Keratinocyte (primary cell): ENCODE data around the gene CCDC148. TPM values are rescaled to one million over a fixed set of nuclear protein-coding genes. Genes with fewer than 3 reads are reported as not detected.

Experiments used
- DNase-seq: peaks from one replicate; pipeline ENCODE4 v3.0.0-alpha.2; 2011; ENCODE audit warnings: low read depth, missing footprints, low spot score
- FAIRE-seq: peaks from 2 replicates; lab custom pipeline; 2011; peaks lifted over from hg19 to GRCh38; lab: Jason Lieb, UNC
- H2AFZ ChIP-seq: 2 replicates; pipeline ENCODE4 v1.6.0; 2012; ENCODE audit warnings: low read length, control low read depth, inconsistent platforms; ENCODE audit not compliant: control insufficient read depth
- H3K27ac ChIP-seq: 2 replicates; pipeline ENCODE4 v1.5.1; 2011; ENCODE audit warnings: low read length; ENCODE audit not compliant: control insufficient read depth, insufficient read depth
- H3K27me3 ChIP-seq: 3 replicates; pipeline ENCODE4 v1.6.0; 2011; ENCODE audit warnings: low read length; ENCODE audit not compliant: control insufficient read depth, insufficient read depth; ENCODE audit errors: extremely low read depth
- H3K36me3 ChIP-seq, 2 experiments: 2 replicates in 1 of 2; 3 replicates in 1 of 2; pipeline ENCODE4 v1.5.1; 2011; ENCODE audit warnings: low read length in 2 of 2, mild to moderate bottlenecking in 1 of 2; ENCODE audit not compliant: control insufficient read depth in 2 of 2, insufficient read depth in 2 of 2; ENCODE audit errors: extremely low read depth in 1 of 2
- H3K4me1 ChIP-seq: 3 replicates; pipeline ENCODE4 v1.5.1; 2011; ENCODE audit warnings: low read length; ENCODE audit not compliant: control insufficient read depth, insufficient read depth; ENCODE audit errors: extremely low read depth
- H3K4me2 ChIP-seq: 3 replicates; pipeline ENCODE4 v1.6.0; 2011; ENCODE audit warnings: low read depth, low read length; ENCODE audit not compliant: control insufficient read depth, insufficient read depth; ENCODE audit errors: extremely low read depth
- H3K4me3 ChIP-seq, 3 experiments: fragments of 200-600 bp in 1 of 3; sonication (generic) in 1 of 3; 2 replicates in 2 of 3; 3 replicates in 1 of 3; pipeline ENCODE4 v1.5.1; 2011 to 2016; ENCODE audit warnings: low read length in 3 of 3, mild to moderate bottlenecking in 3 of 3, control low read depth in 2 of 3, inconsistent platforms in 1 of 3, low read depth in 1 of 3, mixed read lengths in 1 of 3, mixed run types in 1 of 3, moderate library complexity in 1 of 3; ENCODE audit not compliant: control insufficient read depth in 2 of 3, insufficient read depth in 2 of 3; ENCODE audit errors: extremely low read depth in 1 of 3
- H3K79me2 ChIP-seq: 2 replicates; pipeline ENCODE4 v1.6.0; 2012; ENCODE audit warnings: low read length; ENCODE audit not compliant: control insufficient read depth, insufficient read depth
- H3K9ac ChIP-seq: 3 replicates; pipeline ENCODE4 v1.6.0; 2011; ENCODE audit warnings: low read length; ENCODE audit not compliant: control insufficient read depth, insufficient read depth; ENCODE audit errors: extremely low read depth
- H3K9me1 ChIP-seq: 3 replicates; pipeline ENCODE4 v1.6.0; 2011; ENCODE audit warnings: low read length; ENCODE audit not compliant: control insufficient read depth, insufficient read depth; ENCODE audit errors: extremely low read depth
- H3K9me3 ChIP-seq: 2 replicates; pipeline ENCODE4 v1.5.1; 2012; ENCODE audit warnings: low read depth, low read length; ENCODE audit not compliant: control insufficient read depth
- H4K20me1 ChIP-seq: 3 replicates; pipeline ENCODE4 v1.6.0; 2011; ENCODE audit warnings: low read length; ENCODE audit not compliant: control insufficient read depth, insufficient read depth; ENCODE audit errors: extremely low read depth
- EZH2 ChIP-seq: IDR thresholded peaks from one replicate; pipeline ENCODE4 v1.6.1; 2012; ENCODE audit warnings: inconsistent platforms, mild to moderate bottlenecking, low read length, moderate library complexity
- dilution Hi-C: fragments of 300-500 bp; cut with MboI; formaldehyde crosslinking; loops from one replicate; pipeline ENCODE4 v1.7.0; 2020; ENCODE audit warnings: low sequenced_read_pairs; ENCODE audit not compliant: extremely low pct_ligation_motif_present
- polyA plus RNA-seq, 5 experiments: library from polyadenylated mRNA; depleted of rRNA in 3 of 5; stranded (reverse) in 3 of 5; stranded (forward) in 1 of 5; unstranded in 1 of 5; fragments of >200 nt; gene quantifications; 1 replicate in 1 of 5; 2 replicates in 3 of 5; 3 replicates in 1 of 5; pipeline versions ENCODE4 v1.2.1 to v1.2.3, GENCODE V29; 2011 to 2012; ENCODE audit warnings: missing spikeins in 2 of 5, low read depth in 1 of 5, low replicate concordance in 1 of 5
- TF ChIP-seq, protein P1 (sequence below), 3 experiments: IDR thresholded peaks in 1 of 3; conservative IDR thresholded peaks in 1 of 3; optimal IDR thresholded peaks in 1 of 3; 2 replicates in 2 of 3; 3 replicates in 1 of 3; pipeline versions ENCODE3 to v1.5.1; 2011; ENCODE audit warnings: low read length in 3 of 3, mild to moderate bottlenecking in 3 of 3, moderate library complexity in 2 of 3, control low read depth in 1 of 3, inconsistent platforms in 1 of 3; ENCODE audit not compliant: insufficient read depth in 2 of 3; ENCODE audit errors: extremely low read depth in 1 of 3

Gene CCDC148
- polyA plus RNA-seq, 1 donor (not counting 4 experiments of a cell fraction or from before 2014, with no cell fraction given) = 0.39 TPM

DNA sequence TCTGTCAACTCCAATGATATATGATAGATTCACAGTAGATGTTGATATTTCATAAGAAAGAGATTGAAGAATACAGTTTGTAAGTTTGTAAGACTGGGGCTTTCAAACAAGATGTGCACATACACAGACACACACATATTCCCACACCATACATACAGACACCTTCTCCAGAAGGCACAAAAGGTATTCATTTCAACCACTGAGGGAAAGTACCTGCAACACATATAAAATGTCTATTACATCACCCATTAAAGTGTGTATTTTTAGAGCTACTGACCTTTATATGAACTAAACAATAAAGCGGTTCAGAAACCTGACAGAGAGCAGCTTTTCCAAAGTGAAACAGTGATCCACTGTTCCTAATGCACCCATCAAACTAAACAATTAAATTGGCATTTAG lies 53.3 kb downstream of the CCDC148 start:
- TF ChIP-seq EZH2 = no peak
- TF ChIP-seq, protein P1, sequence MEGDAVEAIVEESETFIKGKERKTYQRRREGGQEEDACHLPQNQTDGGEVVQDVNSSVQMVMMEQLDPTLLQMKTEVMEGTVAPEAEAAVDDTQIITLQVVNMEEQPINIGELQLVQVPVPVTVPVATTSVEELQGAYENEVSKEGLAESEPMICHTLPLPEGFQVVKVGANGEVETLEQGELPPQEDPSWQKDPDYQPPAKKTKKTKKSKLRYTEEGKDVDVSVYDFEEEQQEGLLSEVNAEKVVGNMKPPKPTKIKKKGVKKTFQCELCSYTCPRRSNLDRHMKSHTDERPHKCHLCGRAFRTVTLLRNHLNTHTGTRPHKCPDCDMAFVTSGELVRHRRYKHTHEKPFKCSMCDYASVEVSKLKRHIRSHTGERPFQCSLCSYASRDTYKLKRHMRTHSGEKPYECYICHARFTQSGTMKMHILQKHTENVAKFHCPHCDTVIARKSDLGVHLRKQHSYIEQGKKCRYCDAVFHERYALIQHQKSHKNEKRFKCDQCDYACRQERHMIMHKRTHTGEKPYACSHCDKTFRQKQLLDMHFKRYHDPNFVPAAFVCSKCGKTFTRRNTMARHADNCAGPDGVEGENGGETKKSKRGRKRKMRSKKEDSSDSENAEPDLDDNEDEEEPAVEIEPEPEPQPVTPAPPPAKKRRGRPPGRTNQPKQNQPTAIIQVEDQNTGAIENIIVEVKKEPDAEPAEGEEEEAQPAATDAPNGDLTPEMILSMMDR (optimal IDR thresholded peaks at IDR 0.05 in 1 of 3, IDR thresholded peaks at IDR 0.05 in 1 of 3, conservative IDR thresholded peaks at IDR 0.05 in 1 of 3; ENCODE audit: extremely low read depth in 1 of 3, insufficient read depth in 2 of 3, low read length in 3 of 3) = no peak
- no peak overlapping the region for H2AFZ ChIP-seq
- no peak overlapping the region for H3K4me3 ChIP-seq
- H3K9me1 ChIP-seq = no peaks in the 10 kb centered on the region
- H3K9ac ChIP-seq = no peak overlapping the region
- dilution Hi-C loops = no loop called here
- H3K27me3 ChIP-seq = no peaks in the 10 kb centered on the region
- H3K27ac ChIP-seq = no peak overlapping the region
- H4K20me1 ChIP-seq = no peaks in the 10 kb centered on the region
- FAIRE-seq (no peak), DNase-seq (no peak)
- no peaks in the 10 kb centered on the region for H3K79me2 ChIP-seq
- H3K4me1 ChIP-seq = no peaks in the 10 kb centered on the region
- H3K4me2 ChIP-seq = no peak overlapping the region
- H3K9me3 ChIP-seq = no peaks in the 10 kb centered on the region
- H3K36me3 ChIP-seq = no peaks in the 10 kb centered on the region

DNA sequence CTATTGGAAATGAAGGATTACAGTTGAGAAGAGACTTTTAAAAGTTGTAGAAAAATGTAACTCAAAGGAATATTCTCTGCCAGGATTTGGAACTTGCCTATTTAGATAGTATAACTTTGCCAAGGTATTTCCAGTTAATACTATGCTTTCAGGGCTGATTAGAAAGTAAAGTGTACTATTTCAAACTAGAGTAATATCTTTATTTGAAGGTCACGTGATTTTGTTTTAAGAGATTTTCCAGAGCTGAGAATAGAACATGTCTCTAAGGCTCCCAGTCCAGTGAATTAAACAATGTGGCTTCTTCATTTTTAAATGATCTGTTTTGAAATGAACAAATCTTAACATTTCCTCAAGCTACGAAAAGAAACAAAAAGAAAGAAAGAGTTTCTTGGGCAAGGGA lies 53.9 kb downstream of the CCDC148 start:
- H3K27me3 ChIP-seq = no peaks in the 10 kb centered on the region
- no peaks in the 10 kb centered on the region for H3K4me1 ChIP-seq
- no peak overlapping the region for H3K9ac ChIP-seq
- H3K9me3 ChIP-seq = no peaks in the 10 kb centered on the region
- dilution Hi-C loops = no loop called here
- no peaks in the 10 kb centered on the region for H3K9me1 ChIP-seq
- H4K20me1 ChIP-seq = no peaks in the 10 kb centered on the region
- H3K27ac ChIP-seq = no peak overlapping the region
- H3K4me2 ChIP-seq = no peak overlapping the region
- H3K4me3 ChIP-seq = no peak overlapping the region
- no peak overlapping the region for H2AFZ ChIP-seq
- H3K79me2 ChIP-seq = no peaks in the 10 kb centered on the region
- no peaks in the 10 kb centered on the region for H3K36me3 ChIP-seq
- TF ChIP-seq, protein P1 (optimal IDR thresholded peaks at IDR 0.05 in 1 of 3, IDR thresholded peaks at IDR 0.05 in 1 of 3, conservative IDR thresholded peaks at IDR 0.05 in 1 of 3; ENCODE audit: extremely low read depth in 1 of 3, insufficient read depth in 2 of 3, low read length in 3 of 3) = no peak
- no peak for TF ChIP-seq EZH2
- FAIRE-seq (no peak), DNase-seq (no peak)
